NB4 (cell line): Measurements from ENCODE around the gene NOBOX.

ENCODE experiments used
- CTCF ChIP-seq: IDR thresholded peaks from one replicate; pipeline ENCODE4 v1.5.1; 2012; ENCODE audit warnings: low read depth, low read length
- MAX ChIP-seq: IDR thresholded peaks from 2 replicates; pipeline ENCODE4 v1.6.1; 2011; ENCODE audit warnings: low read depth, low read length
- MYC ChIP-seq: IDR thresholded peaks from 2 replicates; pipeline ENCODE4 v1.6.1; 2011; ENCODE audit warnings: low read depth, low read length
- POLR2A ChIP-seq: IDR thresholded peaks from 2 replicates; pipeline ENCODE4 v1.6.1; 2011; ENCODE audit warnings: mild to moderate bottlenecking; ENCODE audit not compliant: insufficient read length; ENCODE audit errors: extremely low read depth

DNA sequence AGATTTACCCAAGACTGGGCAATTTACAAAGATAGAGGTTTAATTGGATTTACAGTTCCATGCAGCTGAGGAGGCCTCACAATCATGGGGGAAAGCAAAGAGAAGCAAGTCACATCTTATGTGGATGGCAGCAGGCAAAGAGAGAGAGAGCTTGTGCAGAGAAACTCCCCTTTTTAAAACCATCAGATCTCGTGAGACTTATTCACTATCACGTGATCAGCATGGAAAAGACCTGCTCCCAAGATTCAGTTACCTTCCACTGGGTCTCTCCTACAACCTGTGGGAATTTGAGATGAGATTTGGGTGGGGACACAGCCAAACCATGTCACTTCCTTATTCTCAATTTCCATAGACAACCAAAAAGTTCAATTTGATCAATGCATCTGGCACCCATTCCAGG is 24.9 kb upstream of the NOBOX start:
- TF ChIP-seq CTCF (no peak), POLR2A (no peak), MAX (no peak), MYC (no peak)
